Prostate gland (tissue), 2 donors: ENCODE measurements around the gene CEP76.

Experiments
- CTCF ChIP-seq, 4 experiments: fragments of 200-600 bp in 2 of 4; fragments of 450-650 bp in 2 of 4; sonication (generic) in 2 of 4; IDR thresholded peaks; 1 replicate in 3 of 4; 2 replicates in 1 of 4; pipeline ENCODE4 v1.5.1; 2016 to 2019; ENCODE audit warnings: antibody characterized with exemption in 4 of 4, mild to moderate bottlenecking in 2 of 4, moderate library complexity in 2 of 4
- POLR2A ChIP-seq: fragments of 450-650 bp; IDR thresholded peaks from one replicate; pipeline ENCODE4 v1.6.1; 2016; ENCODE audit warnings: antibody characterized with exemption, mild to moderate bottlenecking

GRCh38 chr18:12668041-12668440 lies 34.5 kb downstream of the CEP76 start:
- TF ChIP-seq POLR2A (no peak), CTCF (IDR thresholded peaks at IDR 0.05) (no peak)
